Measurements from ENCODE around the gene ROBO1.

ROBO1 gene

DNA sequence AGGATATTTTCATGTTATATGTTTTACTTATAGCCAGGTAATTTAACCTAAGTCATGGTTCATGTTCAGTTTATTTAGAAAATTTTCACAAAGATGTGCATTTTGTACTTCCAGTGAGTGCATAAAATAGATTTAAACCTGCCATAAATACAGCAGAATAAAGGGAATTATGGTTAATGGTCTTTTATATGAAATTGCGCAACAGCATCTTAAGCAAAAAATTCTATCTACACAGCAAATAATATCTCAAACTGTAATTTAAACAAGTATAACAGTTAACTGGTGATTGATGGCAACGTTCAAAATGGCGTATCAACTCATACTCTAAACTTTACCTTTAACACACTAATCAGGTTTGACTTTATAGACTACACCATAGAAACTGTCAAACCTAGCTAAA is 97.6 kb downstream of the ROBO1 start:
- DNase-seq (ENCODE audit: low spot score): no peak

DNA sequence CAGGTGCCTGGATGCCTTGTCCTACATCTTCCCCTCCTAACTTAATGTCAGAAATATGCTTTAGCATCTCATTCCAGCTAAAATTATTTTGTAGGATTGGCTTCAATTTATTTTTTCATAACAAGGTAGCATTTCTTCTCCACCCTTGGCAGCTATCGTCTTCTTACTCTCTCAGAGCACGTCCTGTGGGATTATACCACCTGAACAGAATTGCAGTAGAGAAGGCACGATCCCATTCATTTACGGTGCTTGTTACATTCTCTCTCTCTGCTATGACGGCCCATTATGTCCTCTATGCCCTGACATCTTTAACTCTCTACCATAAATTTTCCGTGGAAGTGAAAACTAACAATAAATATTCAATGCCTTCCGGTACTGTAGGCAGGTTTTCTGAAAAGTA is 103.3 kb downstream of the ROBO1 start:
- DNase-seq (ENCODE audit: low spot score): no peak

DNA sequence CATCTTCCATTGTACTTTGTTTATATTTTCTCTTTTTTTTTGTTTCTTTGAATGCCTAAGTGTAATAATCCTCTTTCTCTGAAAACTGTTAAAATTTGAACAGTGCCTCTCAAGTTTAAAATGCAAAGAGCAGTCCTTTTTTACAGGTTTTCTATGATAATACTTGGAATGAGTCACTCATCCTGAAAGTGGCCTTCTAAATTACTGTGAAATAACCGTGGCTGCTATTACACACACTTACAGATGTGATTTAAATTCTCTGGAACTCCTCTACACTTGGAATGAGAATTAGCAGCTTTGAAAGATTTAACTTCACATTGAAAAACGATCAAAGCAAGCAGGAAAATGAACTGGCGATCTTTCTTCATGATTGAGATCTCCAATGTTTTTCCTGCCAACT is 105.9 kb downstream of the ROBO1 start:
- DNase-seq (ENCODE audit: low spot score): no peak

DNA sequence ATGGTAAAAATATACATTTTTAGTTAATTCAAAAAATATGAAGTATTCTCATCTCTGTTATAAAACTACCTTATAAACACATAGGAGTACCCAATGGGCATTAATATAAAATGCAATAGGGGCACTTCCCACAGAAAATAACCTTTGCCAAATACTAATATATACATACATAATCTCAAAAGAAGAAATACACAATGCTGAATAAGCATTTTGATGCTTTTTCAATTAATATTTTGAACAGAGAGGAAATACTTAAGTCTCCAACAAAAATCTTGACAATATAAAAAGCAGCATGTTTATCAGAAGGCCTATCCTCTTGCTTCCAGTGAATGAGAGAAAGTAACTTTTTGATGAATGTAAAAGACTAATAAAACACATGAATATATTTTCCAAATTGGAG is 110.7 kb downstream of the ROBO1 start:
- DNase-seq (ENCODE audit: low spot score): no peak

DNA sequence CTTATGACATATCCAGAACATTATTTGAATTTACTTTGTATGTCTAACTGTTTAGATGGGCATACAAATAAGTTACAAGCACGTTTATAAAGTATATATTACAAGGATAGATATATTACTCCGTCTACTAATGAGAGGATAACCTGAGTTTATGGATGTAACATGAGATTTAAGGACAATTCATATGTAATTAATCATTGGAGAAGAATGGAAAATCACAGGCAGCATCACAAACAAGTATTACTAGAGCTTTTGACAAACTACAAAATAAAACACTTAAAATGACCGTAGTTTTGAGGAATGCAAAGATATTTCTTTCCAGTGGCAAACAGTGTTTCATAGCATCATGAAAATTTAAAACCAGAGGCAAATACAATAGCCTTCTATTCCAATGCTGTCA is 113.8 kb downstream of the ROBO1 start:
- DNase-seq (ENCODE audit: low spot score): no peak

DNA sequence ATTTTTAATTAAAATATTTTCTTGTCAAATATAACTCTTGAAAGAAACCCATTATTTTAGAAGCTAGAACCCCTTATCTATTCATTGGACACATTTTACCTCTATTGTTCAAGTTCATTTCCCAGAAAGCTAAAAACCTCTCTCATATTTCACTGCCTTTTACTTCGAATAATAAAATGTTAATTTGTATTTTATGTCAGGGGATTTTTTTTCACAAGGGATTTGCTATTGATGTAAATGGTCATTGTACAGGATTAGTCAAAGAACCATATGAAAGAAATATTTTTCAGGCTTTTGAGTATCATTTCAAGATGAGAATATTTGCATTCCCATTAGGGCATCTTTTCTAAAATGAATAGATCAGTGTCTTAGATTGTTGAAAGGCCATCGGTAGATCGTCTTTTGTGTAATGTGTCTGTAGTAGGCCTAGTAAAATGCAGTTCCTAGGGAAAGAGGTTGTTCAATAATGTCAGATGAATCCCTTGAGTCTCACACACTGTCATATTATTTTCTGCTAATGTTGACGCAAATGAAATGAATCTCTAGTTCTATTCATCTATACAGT is 114.5 kb downstream of the ROBO1 start:
- no peak for DNase-seq (ENCODE audit: low spot score)

DNA sequence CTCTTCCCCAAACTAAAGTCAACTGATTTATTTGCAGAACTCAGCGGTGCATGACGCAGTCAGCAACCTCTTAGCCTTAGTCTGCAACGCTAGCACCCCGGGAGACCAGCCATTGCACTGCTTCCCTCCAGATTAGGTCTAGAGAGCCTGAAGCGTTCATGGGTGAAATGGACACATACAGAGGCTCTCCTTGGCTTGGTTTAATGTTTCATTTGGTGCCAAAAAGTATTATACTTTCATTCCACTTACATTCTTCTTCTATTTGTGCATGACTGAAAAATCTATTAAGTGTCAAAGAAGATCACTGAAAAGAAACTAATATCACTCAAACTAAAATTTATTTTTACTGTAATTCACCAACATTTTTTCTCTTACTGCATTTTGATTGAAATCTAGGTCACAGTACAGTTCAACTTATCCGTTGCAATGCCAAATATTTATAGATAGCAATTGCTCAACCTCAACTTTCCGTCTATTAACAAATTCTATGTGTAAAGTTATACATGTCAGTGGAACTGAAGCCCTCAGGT is 116.2 kb downstream of the ROBO1 start:
- DNase-seq (ENCODE audit: low spot score): no peak

DNA sequence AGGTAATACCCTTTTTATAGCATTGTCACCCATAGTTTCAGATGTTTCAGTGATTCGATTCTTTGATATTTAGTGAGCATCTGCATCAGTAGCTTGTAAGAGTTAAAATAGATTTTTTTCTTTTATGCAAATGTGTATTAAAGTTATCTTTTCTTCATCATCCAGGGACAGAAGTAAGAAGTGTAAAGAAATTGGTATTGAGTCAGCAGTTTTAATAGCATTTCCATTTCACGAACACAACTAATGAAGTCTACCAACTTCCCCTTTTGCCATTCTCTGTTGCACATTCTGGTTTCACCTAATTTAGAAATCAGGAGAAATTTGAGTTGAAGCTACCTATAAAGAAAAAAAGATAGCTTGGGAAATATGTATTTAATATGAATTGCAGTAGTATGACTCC is 127.9 kb downstream of the ROBO1 start:
- no peak for DNase-seq (ENCODE audit: low spot score)

DNA sequence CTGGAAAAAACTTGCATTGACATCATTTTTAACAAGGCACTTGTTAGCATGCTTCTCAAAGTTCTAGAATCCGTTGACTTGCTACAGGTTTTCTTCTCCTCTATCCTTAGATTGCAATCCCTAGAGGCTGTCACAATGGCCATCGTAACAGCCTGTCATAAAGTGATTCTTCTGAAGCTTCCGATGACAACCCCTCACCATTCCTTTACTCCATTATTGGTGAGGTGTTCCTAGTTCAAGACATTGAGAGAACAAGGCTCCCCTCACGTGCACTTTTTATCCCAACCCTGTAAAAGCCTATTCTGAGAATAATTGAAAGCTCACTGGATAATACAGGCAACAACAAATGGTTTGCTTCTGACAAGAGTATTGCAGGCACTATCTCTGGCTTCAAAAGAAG is 131.4 kb downstream of the ROBO1 start:
- no peak for DNase-seq (ENCODE audit: low spot score)

DNA sequence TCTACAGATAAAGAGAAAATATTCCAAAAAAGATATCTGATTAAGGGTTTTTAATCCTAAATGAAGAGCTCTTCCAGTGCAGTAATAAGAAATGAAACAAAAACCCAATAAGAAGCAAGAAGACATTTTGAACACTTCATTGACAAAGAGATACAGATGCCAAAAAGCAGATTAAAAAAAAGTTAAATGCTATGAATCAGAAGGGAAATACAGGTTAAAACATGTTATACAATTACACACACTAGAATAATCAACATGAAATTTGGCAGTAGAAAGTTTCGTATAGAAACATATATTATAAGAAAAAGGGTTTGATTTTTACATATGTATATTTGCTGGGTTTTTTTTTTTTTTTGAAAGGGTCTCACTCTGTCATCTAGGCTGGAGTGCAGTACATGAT is 135.0 kb downstream of the ROBO1 start:
- no peak for DNase-seq (ENCODE audit: low spot score)

DNA sequence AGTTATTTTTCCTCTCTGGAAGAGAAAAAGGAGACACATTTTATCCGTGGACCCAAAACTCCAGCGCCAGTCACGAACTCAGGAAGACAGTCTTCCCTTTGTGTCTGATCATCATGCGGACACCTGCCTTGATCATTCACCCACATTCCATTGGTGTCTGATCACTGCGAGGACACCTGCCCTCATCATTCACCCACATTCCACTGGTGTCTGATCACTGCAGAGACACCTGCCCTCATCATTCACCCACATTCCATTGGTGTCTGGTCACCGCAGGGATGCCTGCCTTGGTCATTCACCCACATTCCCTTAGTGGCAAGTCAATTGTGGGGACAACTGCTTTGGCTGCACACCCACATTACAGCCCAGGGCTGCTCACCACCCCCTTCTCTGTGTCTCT is 148.9 kb downstream of the ROBO1 start:
- DNase-seq (ENCODE audit: low spot score): no peak

DNA sequence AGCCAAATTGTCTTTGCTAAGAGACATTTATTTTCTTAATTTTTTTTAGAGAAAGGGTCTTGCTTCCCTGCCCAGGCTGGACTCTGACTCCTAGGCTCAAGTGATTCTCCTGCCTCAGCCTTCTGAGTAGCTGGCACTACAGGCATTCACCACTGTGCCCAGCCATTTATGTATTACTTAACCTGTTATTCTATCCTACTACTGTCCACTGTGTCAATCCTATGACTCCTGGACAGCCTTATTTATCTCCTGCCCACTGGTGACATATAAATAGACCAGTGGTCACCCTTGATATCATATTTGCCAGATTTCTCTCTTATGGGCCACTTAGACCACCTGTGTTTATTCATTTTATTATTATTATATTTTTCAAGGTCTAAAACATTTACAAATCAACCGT is 161.4 kb downstream of the ROBO1 start:
- no peak for DNase-seq (ENCODE audit: low spot score)

DNA sequence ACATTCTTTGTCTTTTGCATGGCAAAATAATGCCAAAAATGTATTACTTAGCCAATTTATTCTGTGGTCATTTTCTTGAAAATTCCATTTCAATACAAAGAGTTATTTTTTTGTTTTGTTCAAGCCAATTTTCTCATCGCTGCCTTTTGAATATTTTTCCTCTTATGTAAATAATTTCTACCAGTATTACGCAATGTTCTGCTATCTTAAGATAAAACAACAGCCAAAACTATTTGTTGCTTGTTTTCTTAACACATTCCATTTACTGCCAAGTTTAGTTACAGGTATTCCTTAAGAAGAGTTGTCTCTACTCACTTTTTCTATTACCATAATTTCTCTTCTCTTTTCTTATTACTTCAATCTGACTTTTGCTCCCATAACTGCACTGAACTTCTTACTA is 163.1 kb downstream of the ROBO1 start:
- no peak for DNase-seq (ENCODE audit: low spot score)

DNA sequence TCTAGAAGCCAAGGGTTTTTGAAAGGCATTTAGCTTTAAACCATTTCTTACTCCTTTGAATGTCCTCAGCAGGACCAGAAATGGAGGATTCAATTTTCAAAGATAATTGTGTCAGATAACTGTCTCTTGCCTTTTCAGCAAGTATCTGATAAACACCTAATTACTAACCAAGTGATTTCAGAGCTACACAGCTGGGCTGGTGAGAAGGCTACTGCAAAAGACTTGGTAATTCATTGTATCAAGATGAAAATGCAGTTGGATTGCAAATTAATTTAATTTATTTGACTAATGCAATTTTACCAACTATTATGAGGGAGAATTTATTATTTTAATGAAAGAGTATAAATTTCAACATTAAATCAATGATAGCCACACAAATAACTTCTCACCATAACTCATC is 165.4 kb downstream of the ROBO1 start:
- DNase-seq (ENCODE audit: low spot score): no peak

DNA sequence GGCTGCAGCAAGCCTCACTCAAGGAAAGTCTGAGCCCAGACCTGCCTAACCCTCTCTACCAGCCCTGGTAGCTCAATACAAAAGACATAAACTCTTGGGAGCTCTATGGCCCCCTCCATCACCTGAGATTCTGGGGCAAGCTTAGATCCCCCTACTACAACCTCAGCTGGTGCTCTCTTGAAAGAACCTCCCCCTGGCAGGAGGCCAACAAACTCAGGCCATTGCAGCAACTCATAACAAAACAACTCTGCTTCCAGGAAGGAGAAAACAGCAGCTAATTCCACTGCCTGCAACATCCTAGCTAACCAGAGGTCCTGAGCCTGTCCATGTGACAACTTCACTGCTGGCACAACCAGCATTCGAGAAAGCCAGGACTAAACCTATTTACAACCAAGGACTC is 169.2 kb downstream of the ROBO1 start:
- no peak for DNase-seq (ENCODE audit: low spot score)

DNA sequence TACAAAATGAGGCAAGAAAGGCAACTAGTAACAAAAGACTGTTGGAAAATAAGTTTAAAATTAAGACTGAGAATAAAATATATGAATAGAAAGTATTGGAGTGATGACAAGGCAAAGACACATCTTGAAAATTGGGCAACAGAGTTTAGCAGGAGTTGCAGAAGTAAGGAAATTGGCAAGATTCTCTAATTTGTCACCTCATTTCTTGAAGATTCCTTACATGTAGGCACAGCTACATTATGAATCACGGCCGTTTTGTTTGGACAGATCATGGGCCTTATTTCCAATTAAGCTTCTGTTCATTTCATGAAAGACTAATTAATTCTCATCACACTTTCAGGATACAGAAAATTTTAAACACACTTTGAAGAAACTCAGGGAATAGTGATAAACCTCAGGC is 170.1 kb downstream of the ROBO1 start:
- DNase-seq (ENCODE audit: low spot score): no peak

DNA sequence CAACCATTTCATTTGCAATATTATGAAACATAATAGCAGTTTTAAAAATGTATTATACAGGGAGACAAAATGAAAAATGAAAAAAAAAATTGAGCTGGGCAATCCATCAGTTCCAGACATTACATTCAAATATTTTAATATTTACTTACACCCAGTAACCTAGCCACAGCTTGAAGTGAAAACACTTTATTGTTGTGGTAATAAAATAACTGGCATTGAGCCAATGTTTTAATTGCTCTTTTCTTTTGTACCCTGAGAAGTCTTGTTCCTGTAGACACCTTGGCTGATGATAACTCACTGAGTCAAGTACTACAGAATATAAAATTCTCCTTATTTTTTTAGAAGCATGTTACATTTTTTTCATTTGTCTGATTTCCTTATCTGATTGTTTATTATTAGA is 180.6 kb downstream of the ROBO1 start:
- no peak for DNase-seq (ENCODE audit: low spot score)

DNA sequence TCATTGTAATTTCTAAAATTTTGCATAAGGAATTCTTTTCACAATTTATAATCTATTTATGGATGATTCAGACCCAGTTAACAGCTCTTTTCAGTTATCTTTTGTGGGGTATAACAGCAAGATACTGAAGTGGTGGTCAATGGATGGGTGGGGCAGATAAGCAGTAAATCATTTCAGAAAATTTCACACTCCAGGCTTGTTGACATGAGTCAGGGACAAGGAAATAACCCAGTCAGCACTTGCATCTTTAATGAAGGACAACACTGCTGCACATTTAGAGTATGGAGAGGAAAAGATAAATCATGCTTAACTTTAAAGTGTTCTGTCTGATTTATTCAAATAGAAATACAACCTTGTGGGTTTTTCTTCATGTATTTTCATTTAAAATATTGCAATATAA is 181.6 kb downstream of the ROBO1 start:
- no peak for DNase-seq (ENCODE audit: low spot score)

DNA sequence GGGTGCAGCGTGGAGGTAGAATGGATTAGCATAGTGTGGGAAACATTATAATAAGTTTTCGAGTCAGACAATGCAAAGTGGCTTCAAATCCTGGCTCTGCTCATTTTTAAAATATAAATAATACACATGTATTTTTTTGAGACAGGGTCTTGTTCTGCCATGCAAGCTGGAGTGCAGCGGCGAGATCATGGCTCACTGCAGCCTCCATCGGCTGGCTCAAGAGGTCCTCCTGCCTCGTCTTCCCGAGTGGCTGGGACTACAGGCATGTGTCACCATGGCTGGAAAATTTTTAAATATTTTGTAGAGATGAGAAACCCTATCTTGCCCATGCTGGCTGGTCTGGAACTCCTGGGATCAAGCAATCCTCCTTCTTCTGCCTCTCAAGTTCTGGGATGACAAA is 194.9 kb downstream of the ROBO1 start:
- no peak for DNase-seq (ENCODE audit: low spot score)

DNA sequence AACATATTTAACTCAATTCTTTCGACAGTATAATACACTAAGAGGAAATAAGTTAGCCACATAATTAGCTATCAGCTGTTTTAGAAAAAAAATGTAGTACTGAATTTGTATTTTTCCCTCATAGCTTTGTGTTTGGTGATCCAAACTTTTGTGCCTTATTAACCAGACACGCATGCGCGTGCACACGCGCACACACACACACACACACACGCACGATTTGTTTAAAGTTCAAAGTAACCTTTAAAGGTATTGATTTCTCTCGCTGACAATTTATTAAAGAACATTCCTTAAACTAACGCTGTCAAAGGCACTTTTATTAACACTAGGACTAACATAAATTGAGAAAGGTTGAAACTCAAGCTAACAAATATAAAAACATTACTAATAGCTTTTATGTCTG is 198.9 kb downstream of the ROBO1 start:
- DNase-seq (ENCODE audit: low spot score): no peak

DNA sequence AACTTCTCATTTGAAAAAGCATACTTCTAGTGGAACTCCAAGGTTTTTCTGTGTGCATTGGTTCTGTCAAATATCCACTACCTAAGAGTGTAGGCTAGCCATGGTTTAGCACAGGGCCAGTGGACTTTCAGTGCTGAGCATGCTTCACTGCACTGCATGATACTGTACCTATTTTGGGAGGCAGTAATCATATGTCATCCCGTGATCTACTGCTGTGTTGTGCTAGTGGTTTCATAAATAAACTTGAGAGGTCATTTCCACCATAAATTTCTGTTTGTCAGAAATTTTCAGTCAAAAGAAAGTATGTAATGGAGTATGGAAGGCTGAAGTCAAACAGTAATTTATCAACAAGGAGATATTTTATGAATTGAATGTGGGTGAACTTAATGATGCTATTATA is 203.6 kb downstream of the ROBO1 start:
- DNase-seq (ENCODE audit: low spot score): no peak

DNA sequence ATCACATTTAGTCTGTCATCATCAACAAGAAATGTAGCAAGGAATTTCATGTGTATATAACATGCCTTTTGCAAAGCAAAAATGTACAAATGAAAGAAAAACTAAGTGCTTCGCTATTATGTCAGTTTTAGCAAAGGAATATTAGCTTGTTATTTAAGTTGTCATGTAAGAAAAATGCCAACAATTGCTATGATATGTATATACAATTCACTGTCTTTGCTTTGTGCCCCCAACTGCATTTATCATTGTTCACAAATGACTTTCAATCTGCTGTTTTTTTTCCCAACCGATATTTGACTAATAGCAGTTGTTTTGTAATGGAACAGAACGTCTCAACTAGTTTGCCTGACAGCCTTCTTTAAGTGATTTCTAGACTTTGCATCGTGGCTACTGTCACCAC is 207.1 kb downstream of the ROBO1 start:
- no peak for DNase-seq (ENCODE audit: low spot score)

DNA sequence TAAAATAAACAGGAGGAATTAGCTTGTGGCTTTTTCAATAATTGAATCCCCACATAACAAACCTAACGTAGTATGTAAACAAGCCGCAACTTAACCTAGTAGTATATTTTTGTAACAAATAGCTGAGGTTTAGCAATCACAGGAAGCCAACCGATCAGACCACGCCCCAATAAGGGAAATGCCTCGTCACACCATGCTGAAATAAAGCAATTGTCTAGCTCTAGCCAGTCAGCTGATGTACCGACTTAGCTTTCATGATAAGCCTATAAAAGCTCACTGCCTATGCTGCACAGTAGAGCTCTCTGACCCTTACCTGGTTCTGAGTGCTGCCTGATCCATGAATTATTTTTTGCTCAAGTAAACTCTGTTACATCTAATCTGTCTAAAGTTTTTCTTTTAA is 208.9 kb downstream of the ROBO1 start:
- DNase-seq (ENCODE audit: low spot score): no peak

DNA sequence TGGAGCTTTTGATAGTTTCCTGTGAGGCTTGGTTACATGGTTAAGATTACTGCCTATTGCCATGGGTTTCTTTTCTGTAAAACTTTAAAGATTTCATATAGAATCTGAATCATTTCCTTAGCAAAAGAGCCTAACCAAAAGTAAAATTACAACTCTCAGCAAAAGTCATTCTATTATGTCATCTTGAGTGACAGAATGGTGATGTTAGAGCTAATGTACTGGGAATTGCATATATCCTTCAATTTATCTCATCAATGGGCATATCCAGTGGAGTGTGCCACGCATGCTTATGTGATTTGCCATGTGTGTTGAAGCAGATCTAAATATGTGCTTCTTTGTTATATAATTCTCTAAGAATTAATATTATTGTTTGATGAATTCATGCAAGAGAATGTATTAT is 212.1 kb downstream of the ROBO1 start:
- DNase-seq (ENCODE audit: low spot score): no peak

DNA sequence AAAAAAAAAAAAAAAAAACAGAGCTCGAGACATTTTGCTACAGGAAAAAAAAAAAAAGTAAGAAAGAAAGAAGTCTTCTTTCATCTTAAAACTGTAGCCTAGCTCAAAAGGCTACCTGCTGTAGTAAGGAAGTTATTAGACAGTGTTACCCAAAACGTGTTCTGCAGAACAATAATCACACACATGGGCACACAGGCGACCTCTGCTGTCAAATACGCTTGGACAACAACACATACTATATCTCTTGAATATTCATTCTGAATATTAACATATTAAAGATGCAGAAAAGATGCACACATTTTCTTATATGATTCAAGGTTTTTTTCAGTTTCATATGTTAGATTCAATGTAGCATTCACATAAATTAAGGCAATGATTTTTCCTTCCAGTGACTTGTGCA is 215.8 kb downstream of the ROBO1 start:
- no peak for DNase-seq (ENCODE audit: low spot score)

All from Ammon's horn (tissue), 1 donor.